Transverse colon (tissue), 4 donors: ENCODE measurements around the gene MYO16.

Source experiments
- CTCF ChIP-seq, 5 experiments: fragments of 200-600 bp in 3 of 5; fragments of 450-650 bp in 2 of 5; sonication (generic) in 3 of 5; IDR thresholded peaks; 1 replicate in 2 of 5; 2 replicates in 3 of 5; pipeline ENCODE4 v1.5.1; 2016 to 2017; ENCODE audit warnings: antibody characterized with exemption in 5 of 5, inconsistent platforms in 3 of 5, mild to moderate bottlenecking in 2 of 5, moderate library complexity in 1 of 5
- EP300 ChIP-seq: sonication (generic); formaldehyde crosslinking; IDR thresholded peaks from one replicate; pipeline ENCODE4 v1.6.1; 2017; ENCODE audit warnings: antibody characterized with exemption, low read depth
- POLR2A ChIP-seq: fragments of 450-650 bp; IDR thresholded peaks from one replicate; pipeline ENCODE4 v1.6.1; 2016; ENCODE audit warnings: antibody characterized with exemption, mild to moderate bottlenecking, moderate library complexity
- POLR2AphosphoS5 ChIP-seq, 3 donors: sonication (generic); formaldehyde crosslinking; IDR thresholded peaks; one replicate each; pipeline ENCODE4 v1.6.1; 2016; ENCODE audit warnings: antibody characterized with exemption in 3 of 3

DNA sequence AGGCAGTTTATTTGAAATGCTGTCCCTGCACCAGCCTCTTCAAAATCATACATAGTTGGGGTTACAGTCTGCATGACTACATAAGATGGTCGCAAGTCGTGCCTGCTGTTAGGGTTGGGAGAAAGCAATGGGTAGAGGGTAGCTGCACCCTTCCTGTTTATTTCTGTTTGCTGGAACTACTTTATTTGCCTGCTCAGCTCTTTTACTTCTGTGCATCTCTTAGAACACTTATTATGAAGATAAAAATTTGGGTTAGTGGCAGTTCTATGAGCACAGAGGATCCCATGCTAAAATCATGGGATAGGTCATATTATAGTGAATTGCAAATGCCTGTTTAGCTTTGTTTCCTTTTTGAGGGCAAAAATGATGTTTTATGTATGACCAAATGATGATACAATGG lies 160.1 kb downstream of the MYO16 start:
- TF ChIP-seq CTCF (IDR thresholded peaks at IDR 0.05) (no peak), POLR2A (no peak), POLR2AphosphoS5 (IDR thresholded peaks at IDR 0.05) (no peak), EP300 (no peak)
